ENCODE results near the gene TMEM62. TPM values are rescaled to one million over a fixed set of nuclear protein-coding genes. Genes with fewer than 3 reads are reported as not detected.

TMEM62 gene
- polyA plus RNA-seq, 3 donors = 11.1 to 18.7 (median 16.2) TPM

DNA sequence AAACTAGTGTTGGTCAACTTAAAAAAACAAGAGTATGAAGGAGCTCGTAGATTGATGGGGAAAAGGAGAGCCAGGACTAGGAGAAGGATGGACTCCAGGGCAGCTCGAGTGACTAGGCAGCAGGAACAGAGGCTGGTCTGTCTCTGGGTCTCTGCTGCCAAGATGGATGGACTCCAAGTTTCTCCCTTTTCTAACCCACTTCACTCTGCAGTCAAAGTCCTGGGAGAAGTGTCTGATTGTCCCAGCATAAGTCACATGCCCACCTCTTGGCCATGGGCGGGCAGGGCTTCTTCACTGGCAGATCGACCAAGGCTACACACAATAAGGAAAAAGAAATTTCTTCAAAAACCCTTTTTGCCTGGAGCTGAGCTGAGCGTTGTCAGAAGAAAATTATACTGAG is 96.6 kb downstream of the TMEM62 start:
- no peak for DNase-seq

DNA sequence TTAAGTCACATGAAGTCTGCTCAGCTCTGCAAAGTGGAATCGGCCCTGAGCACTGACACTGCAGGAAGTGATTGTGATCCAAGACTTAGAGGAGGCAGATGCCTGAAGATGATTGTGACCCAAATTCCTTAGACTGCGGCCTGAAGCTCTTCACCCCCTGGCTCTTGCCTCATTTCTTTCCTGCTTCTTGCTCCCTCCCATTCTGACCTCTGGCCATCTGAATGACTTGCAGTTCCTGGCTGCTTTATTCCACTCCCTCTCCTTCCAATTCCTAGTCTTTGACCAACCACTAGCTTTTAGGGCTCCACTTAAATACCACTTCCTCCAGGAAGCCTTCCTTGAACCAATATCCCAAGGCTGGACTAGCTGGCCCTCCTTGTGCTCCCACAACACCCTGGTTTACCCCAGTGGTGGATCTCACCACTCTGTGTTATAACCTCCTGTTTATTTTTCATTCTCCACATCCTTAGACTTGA is 97.3 kb downstream of the TMEM62 start:
- no peak for DNase-seq

DNA sequence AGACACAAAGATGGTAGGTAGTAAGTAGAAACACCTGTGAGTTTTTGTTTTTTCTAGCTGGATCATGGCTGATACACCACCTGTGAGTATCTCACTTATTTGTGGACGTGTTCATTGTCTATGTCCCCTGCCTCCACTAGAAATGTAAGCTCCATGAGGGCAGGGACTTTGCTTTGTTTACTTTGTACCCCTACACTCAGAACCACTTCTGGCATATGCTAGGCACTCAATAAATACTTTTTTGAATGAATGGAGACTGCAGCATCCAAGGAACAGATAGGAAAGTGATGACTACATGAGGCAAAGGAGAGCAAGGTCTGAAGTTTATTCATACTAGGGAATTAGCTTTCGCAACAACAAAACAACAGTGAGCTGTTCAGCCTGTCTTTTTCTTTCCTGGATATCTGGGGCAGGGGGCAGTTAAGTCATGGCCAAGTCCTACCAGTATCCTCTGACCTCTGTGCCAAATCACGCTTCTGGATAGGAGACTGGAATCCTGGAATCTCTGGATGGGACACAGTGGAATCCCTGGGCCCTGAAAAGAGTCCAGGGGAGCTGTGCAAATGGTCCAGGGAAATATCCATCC is 99.0 kb downstream of the TMEM62 start:
- no peak for DNase-seq

Other genes starting within 250 kb of the TMEM62 start
- 10 to 100 TPM in 2 of 3 donors, 1 to 10 TPM in 1; 9.2 to 12.3 (median 11.7) TPM for gene TTBK2, start 212.8 kb upstream of the TMEM62 start, polyA plus RNA-seq (ENCODE audit: insufficient read length in 3 of 3)
- gene UBR1, start 27.5 kb upstream of the TMEM62 start, polyA plus RNA-seq (ENCODE audit: insufficient read length in 3 of 3) = 10 to 100 TPM; 19.4 to 26.4 (median 23.1) TPM
- gene CCNDBP1, start 51.8 kb downstream of the TMEM62 start, polyA plus RNA-seq (ENCODE audit: insufficient read length in 3 of 3) = 10 to 100 TPM; 47.0 to 56.4 (median 52.6) TPM
- gene EPB42, start 87.4 kb downstream of the TMEM62 start, polyA plus RNA-seq (ENCODE audit: insufficient read length in 3 of 3) = 1 to 10 TPM in 2 of 3 donors, under 1 TPM in 1; 0.83 to 1.1 (median 1.1) TPM
- gene TGM5, start 133.3 kb downstream of the TMEM62 start, polyA plus RNA-seq (ENCODE audit: insufficient read length in 3 of 3) = not detected
- under 1 TPM in 1 of 3 donors, not detected in 2; 0.09 TPM for gene TGM7, start 168.7 kb downstream of the TMEM62 start, polyA plus RNA-seq (ENCODE audit: insufficient read length in 3 of 3)
- 10 to 100 TPM; 11.5 to 14.4 (median 12.7) TPM for gene LCMT2, start 197.0 kb downstream of the TMEM62 start, polyA plus RNA-seq (ENCODE audit: insufficient read length in 3 of 3)
- gene ZSCAN29, start 237.5 kb downstream of the TMEM62 start, polyA plus RNA-seq (ENCODE audit: insufficient read length in 3 of 3) = 10 to 100 TPM; 23.3 to 36.4 (median 36.4) TPM
- gene TUBGCP4, start 237.5 kb downstream of the TMEM62 start, polyA plus RNA-seq (ENCODE audit: insufficient read length in 3 of 3) = 10 to 100 TPM; 23.7 to 35.0 (median 31.5) TPM